Right cardiac atrium (tissue), 5 donors: ENCODE measurements around the gene ZHX3. TPM values are rescaled to one million over a fixed set of nuclear protein-coding genes. Genes with fewer than 3 reads are reported as not detected.

ENCODE experiments used
- ATAC-seq, 2 donors: fragments of 200-7000 bp; cut with Tn5 transposase; one replicate each; pipeline versions ENCODE4 v1.8.0 to v1.9.1; 2020; ENCODE audit warnings: moderate library complexity in 2 of 2, mild to moderate bottlenecking in 1 of 2
- DNase-seq, 3 donors: peaks; one replicate each; pipeline ENCODE4 v3.0.0-alpha.2; 2020
- H3K27ac ChIP-seq: one replicate; pipeline ENCODE4 v1.5.1; 2013; ENCODE audit warnings: mild to moderate bottlenecking, low read length, control low read depth, moderate library complexity
- H3K27me3 ChIP-seq: one replicate; pipeline ENCODE4 v1.6.1; 2013; ENCODE audit not compliant: control insufficient read depth, insufficient read depth
- H3K4me1 ChIP-seq: one replicate; pipeline ENCODE4 v1.6.1; 2013; ENCODE audit warnings: low read length; ENCODE audit not compliant: control insufficient read depth, insufficient read depth
- H3K4me3 ChIP-seq: one replicate; pipeline ENCODE4 v1.5.1; 2013; ENCODE audit warnings: low read length, control low read depth
- H3K9me3 ChIP-seq: one replicate; pipeline ENCODE4 v1.6.1; 2013; ENCODE audit warnings: low read length; ENCODE audit not compliant: control insufficient read depth
- WGBS: extraction: QIAGEN DNeasy Blood & Tissue Kit; methylation state at CpG from one replicate; pipeline ENCODE4 v1.1.7; 2013; 5-methylcytosine and 5-hydroxymethylcytosine counted together
- intact Hi-C, 4 donors: fragments of 100-400 bp; cut with DNase I; formaldehyde crosslinking; loops; one replicate each; pipeline versions ENCODE4 v1.11.0 to v1.14.0; 2022 to 2023
- polyA plus RNA-seq: library from polyadenylated mRNA; stranded (reverse); fragments of 200-250 nt; gene quantifications from one replicate; pipeline ENCODE4 v1.2.3, GENCODE V29; 2013
- total RNA-seq, 4 donors: library from RNA; stranded (reverse); fragmentation: NEBNext Ultra II Directional; extraction: Animal tissue kit (Norgen Biotek cat#: 25700); gene quantifications; one replicate each; pipeline ENCODE4 v1.2.1, GENCODE V29; 2021
- donor health status: healthy with polysubstance abuse.
- donor health status: DM: no; HTN: yes; CAD: no.
- donor health status: DM: no; HTN: no; CAD: no.
- donor health status: DM: no; HTN: yes; CAD: no; lungs with severe emphysema.
- donor health status: DM: yes; HTN: yes; CAD: no.

Gene ZHX3
- total and polyA plus RNA-seq, 5 donors = 11.6 to 39.7 (median 33.4) TPM

DNA sequence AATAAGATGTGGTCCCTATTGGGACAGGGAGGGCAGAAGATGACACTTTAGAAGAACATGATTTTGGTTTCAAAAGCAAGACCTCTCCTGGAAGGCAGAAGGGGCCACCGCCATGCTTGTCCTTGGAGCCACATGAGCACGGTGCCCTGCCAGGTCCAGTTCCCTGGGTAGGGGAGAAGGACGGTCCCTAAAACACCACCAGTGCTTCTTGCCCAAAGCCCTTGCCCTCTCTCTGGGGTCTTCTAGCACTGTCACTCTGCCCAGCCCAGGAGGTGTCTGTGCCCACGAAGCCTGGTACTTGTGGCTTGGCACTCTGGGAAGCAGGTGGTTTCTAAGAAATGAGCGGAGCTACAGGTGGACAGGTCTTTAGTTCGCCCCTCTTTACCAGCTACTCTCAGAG lies 134.1 kb downstream of the ZHX3 start:
- DNase-seq (peak in 1 of 3 donors; percentile 13), ATAC-seq (no peak)
- Histone ChIP-seq H3K9me3 (no peaks in the 10 kb centered on the region), H3K4me1 (peaks cover 10% of the 10 kb centered on the region), H3K4me3 (no peak overlapping the region), H3K27me3 (no peaks in the 10 kb centered on the region), H3K27ac (no peak overlapping the region)
- 99% methylated on average over 6 of the region's 6 CpGs for WGBS
- intact Hi-C loops = loop anchor here in 1 of 4 donors (5.0 kb wide), 1 partner anchor 44 kb away; no protein-coding TSS in a partner anchor

DNA sequence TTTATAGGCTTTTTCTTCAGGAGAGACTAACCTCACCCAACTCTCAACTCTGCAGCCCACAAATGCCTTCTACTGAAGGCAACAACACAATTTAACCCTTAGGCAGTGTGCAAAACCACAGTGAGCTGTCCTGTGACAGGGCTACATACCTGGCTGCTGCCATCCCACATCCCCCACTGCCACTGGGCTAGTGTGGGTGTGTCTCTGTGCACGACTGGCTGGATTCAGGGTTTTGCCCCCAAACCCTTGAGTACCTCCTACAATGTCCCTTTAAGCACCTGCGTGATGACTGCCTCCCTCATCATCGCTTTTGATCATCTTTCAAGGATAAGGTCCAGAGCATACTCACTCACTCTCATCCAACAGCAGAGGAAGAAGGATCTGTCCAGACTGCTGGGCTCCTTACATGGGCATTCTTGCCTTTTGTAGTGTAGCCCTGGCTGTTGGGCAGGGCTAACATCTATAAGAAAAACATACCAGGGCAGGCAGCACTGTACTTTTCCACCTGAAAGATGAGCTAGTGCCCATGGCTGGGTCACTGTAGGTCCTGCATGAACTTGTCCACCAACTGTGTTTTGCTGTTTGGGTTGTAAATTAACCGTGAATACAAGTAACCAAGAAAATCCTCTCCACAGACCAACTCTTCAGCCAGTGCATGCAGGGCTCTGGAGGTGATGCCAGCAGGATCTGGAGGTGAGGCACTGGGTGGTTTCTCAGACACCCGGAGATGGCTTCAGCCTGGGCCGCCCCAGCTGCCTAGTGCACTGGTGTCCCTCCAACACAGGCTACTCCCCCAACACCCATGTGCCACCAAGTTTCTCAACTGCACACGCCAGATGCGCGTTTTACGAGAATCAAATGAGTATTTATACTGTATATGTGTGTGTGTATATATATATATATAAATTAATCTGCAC lies 135.0 kb downstream of the ZHX3 start:
- H3K4me3 ChIP-seq = no peak overlapping the region
- H3K4me1 ChIP-seq = peaks cover 12% of the 10 kb centered on the region
- WGBS = 92% methylated on average over 10 of the region's 10 CpGs
- ATAC-seq (no peak), DNase-seq (peak in 1 of 3 donors; percentile 32)
- H3K27me3 ChIP-seq = no peaks in the 10 kb centered on the region
- intact Hi-C loops = loop anchor here in 1 of 4 donors (5.0 kb wide), 1 partner anchor 45 kb away; no protein-coding TSS in a partner anchor
- no peak overlapping the region for H3K27ac ChIP-seq
- H3K9me3 ChIP-seq = no peaks in the 10 kb centered on the region

GRCh38 chr20:41181567-41181966 lies 136.0 kb downstream of the ZHX3 start:
- Histone ChIP-seq H3K27me3 (no peaks in the 10 kb centered on the region), H3K4me3 (no peak overlapping the region), H3K27ac (no peak overlapping the region), H3K4me1 (peaks cover 18% of the 10 kb centered on the region), H3K9me3 (no peaks in the 10 kb centered on the region)
- ATAC-seq = no peak
- DNase-seq = peak in 1 of 3 donors; percentile 16
- intact Hi-C loops = loop anchor here in 1 of 4 donors (5.0 kb wide), 1 partner anchor 46 kb away; no protein-coding TSS in a partner anchor
- 92% methylated on average over 3 of the region's 3 CpGs for WGBS

GRCh38 chr20:41180599-41181333 lies 136.8 kb downstream of the ZHX3 start:
- WGBS = 93% methylated on average over 6 of the region's 6 CpGs
- intact Hi-C loops = loop anchor here in 1 of 4 donors (5.0 kb wide), 1 partner anchor 47 kb away; no protein-coding TSS in a partner anchor
- H3K27ac ChIP-seq = no peak overlapping the region
- DNase-seq (peak in 1 of 3 donors; percentile 6), ATAC-seq (no peak)
- no peaks in the 10 kb centered on the region for H3K27me3 ChIP-seq
- H3K9me3 ChIP-seq = no peaks in the 10 kb centered on the region
- H3K4me3 ChIP-seq = no peak overlapping the region
- peaks cover 24% of the 10 kb centered on the region for H3K4me1 ChIP-seq

GRCh38 chr20:41179961-41180360 lies 137.6 kb downstream of the ZHX3 start:
- DNase-seq = peak in 1 of 3 donors; percentile 37
- H3K4me3 ChIP-seq = no peak overlapping the region
- ATAC-seq = no peak
- WGBS = 95% methylated on average over 8 of the region's 8 CpGs
- no peaks in the 10 kb centered on the region for H3K27me3 ChIP-seq
- H3K4me1 ChIP-seq = peaks cover 25% of the 10 kb centered on the region
- peak overlapping the region; percentile 3 for H3K27ac ChIP-seq
- no peaks in the 10 kb centered on the region for H3K9me3 ChIP-seq
- intact Hi-C loops = loop anchor here in 3 of 4 donors (5.0 to 10.0 kb wide), 3 partner anchors 47 to 235 kb away; no protein-coding TSS in a partner anchor

DNA sequence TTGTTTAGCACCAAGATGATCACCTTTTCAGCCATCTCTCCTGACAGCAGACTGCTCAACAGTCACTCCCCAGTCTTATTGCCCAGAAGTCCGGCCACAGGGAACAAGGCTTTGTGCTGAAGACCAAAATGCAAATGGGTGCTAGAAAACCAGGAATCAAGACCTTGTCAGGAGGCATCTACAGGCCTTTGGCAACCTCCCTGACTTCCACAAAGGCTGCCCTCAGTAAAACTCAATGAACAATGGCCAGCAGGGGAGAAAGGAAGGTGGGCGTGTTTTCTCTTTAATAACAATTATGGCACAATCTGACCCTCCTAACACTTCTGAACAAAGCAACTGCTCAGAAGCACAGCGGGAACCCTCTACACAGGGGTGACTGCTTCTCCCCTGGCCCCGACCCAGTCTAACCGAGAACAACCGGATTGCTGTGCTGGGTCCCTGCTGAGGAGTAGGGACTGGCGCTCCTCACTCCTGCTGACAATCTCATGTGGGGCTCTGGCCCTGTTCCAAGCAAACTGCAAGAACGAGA lies 138.6 kb downstream of the ZHX3 start:
- ATAC-seq (peak; percentile 58 to 63), DNase-seq (peak in 2 of 3 donors; percentile 64 to 81)
- Histone ChIP-seq H3K27ac (peak overlapping the region; percentile 79), H3K9me3 (no peaks in the 10 kb centered on the region), H3K4me3 (no peak overlapping the region), H3K27me3 (no peaks in the 10 kb centered on the region), H3K4me1 (peaks cover 25% of the 10 kb centered on the region)
- 37% methylated on average over 8 of the region's 8 CpGs for WGBS
- intact Hi-C loops = loop anchor here in 2 of 4 donors (5.0 to 10.0 kb wide), 2 partner anchors 53 to 236 kb away; no protein-coding TSS in a partner anchor

DNA sequence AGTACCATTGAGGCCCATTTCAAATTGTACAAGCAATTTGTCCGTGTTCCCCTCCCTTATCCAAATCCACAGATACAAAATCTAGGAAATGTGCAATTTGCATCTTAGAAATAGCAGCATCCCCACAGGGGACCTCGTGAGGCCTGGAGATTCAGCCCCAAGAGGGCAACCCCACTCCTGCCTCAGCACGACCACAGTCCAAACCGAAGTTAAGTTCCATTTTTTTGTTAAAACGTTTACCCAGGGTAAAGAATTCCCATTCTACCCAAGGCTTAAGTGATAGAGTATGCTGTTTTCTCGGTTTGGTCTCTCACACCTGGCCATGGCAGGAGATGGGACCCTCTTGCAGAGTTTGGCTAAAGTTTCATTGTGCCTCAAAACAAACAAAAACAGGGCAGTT lies 139.0 kb downstream of the ZHX3 start:
- 73% methylated on average over 6 of the region's 6 CpGs for WGBS
- no peak for ATAC-seq
- H3K4me1 ChIP-seq = peaks cover 25% of the 10 kb centered on the region
- peak overlapping the region; percentile 79 for H3K27ac ChIP-seq
- no peaks in the 10 kb centered on the region for H3K9me3 ChIP-seq
- peak in 1 of 3 donors; percentile 24 for DNase-seq
- no peak overlapping the region for H3K4me3 ChIP-seq
- no peaks in the 10 kb centered on the region for H3K27me3 ChIP-seq
- intact Hi-C loops = loop anchor here in 2 of 4 donors (5.0 to 10.0 kb wide), 2 partner anchors 54 to 236 kb away; no protein-coding TSS in a partner anchor

- Histone ChIP-seq H3K27me3 (no peaks in the 10 kb centered on the region), H3K4me3 (no peak overlapping the region), H3K9me3 (no peaks in the 10 kb centered on the region), H3K4me1 (peaks cover 27% of the 10 kb centered on the region), H3K27ac (peak overlapping the region; percentile 76)
- WGBS = 58% methylated on average over 2 of the region's 2 CpGs
- peak in 2 of 3 donors; percentile 57 to 77 for DNase-seq
- ATAC-seq = peak; percentile 32 to 38
- intact Hi-C loops = loop anchor here in 2 of 4 donors (5.0 to 10.0 kb wide), 2 partner anchors 55 to 237 kb away; no protein-coding TSS in a partner anchor
These were observed 139.9 kb downstream of the ZHX3 start for GRCh38 chr20:41177636-41178035.

DNA sequence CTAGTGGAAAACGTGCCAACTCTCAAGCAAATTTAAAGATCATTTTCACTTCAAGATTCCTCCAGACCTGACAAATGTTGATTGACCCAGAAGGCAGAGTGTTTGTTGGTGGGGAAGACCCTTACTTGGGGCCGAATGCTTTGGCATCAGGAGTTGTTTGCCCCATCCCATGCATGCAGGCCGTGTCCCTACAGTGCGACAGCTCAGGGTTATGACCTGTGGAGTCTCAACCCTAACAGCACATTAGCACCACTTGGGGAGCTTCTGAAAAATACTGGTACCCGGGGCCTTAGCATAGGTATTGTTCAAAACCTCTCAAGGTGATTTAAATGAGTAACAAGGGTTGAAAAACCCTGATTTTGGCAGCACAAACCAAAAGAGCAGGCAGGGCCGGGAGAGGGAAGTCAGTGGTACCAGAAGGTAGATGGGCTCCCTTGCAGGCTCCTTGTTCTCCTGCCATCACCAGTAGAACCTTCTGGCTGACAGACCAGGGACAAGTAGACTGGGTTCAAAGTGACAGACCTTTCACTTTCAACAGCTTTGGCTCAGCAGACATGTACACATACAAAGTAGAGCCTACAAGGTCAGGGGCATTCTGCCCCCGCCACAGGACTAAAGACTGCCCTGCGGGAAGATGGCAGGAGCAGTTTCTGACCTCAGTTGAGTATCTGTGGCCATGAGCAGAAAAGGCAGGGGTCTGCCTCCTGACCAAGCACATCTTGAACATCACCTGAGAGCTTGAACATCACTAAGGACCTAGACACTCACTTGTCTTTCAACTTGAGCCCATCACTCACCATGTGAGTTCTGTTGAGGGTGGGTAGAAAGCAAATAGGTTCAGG lies 140.6 kb downstream of the ZHX3 start:
- Histone ChIP-seq H3K27me3 (no peaks in the 10 kb centered on the region), H3K27ac (peak overlapping the region; percentile 65), H3K4me1 (peaks cover 32% of the 10 kb centered on the region), H3K4me3 (no peak overlapping the region), H3K9me3 (no peaks in the 10 kb centered on the region)
- intact Hi-C loops = loop anchor here in 2 of 4 donors (5.0 to 10.0 kb wide), 2 partner anchors 55 to 238 kb away; no protein-coding TSS in a partner anchor
- DNase-seq (peak in 1 of 3 donors; percentile 20), ATAC-seq (no peak)
- WGBS = 87% methylated on average over 8 of the region's 8 CpGs
